LNCaP clone FGC (cell line): Measurements from ENCODE around the gene KIF5C.

Source experiments
- DNase-seq: peaks from one replicate; pipeline ENCODE4 v3.0.0-alpha.2; 2011; ENCODE audit warnings: low read depth
- H3K4me3 ChIP-seq: 2 replicates; pipeline ENCODE4 v1.5.1; 2011; ENCODE audit warnings: mild to moderate bottlenecking, low read depth, low read length, control low read depth
- CTCF ChIP-seq: IDR thresholded peaks from 2 replicates; pipeline ENCODE4 v1.5.1; 2012; ENCODE audit warnings: mild to moderate bottlenecking; ENCODE audit not compliant: control insufficient read depth, insufficient read depth; ENCODE audit errors: extremely low read depth

The KIF5C gene

GRCh38 chr2:148875387-148876051 lies 492 bp downstream of the KIF5C start:
- no peak for TF ChIP-seq CTCF
- H3K4me3 ChIP-seq: peak overlapping the region; percentile 61
- no peak for DNase-seq

DNA sequence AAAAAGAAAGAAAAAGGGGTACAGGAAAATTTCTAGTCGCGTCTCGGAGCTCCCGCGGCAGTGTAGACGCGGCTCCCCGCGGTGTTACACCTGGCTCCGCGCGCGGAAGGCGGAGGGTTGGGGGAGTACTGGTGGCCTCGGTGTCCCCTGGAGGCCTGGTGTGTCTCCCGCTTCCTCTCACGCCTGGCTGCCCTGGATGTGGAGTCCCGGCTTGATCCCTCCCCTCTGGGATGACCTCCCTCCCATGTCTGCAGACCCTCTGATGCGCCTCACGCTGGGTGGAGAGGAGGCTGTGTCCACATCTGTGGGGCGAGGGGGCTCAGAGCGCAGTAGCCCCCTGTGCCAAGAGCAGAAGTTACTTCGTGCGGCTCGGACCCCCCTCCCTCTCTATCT lies 1.2 kb downstream of the KIF5C start:
- DNase-seq: no peak
- peak overlapping the region; percentile 61 for H3K4me3 ChIP-seq
- no peak for TF ChIP-seq CTCF

GRCh38 chr2:148876595-148877402 lies 1.8 kb downstream of the KIF5C start:
- H3K4me3 ChIP-seq: peak overlapping the region; percentile 61
- TF ChIP-seq CTCF: no peak
- DNase-seq: peak; percentile 73

DNA sequence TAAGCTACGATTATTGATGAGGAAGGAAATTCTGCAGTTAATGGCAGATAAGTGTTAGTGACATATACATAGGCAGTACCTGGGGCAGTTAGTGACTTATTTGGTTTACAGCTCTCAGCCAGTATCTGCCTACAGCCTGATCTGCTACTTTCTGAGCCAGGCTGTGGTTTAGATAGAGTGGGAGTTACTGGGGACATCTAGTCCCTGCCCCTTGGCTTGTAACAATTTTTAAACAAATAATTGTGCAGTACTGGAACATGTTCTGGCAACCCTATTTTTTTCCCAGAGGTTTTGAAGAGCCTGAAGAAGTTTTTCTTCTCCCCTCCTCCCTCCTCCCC lies 2.3 kb downstream of the KIF5C start:
- TF ChIP-seq CTCF: no peak
- peak overlapping the region; percentile 61 for H3K4me3 ChIP-seq
- peak; percentile 88 for DNase-seq

DNA sequence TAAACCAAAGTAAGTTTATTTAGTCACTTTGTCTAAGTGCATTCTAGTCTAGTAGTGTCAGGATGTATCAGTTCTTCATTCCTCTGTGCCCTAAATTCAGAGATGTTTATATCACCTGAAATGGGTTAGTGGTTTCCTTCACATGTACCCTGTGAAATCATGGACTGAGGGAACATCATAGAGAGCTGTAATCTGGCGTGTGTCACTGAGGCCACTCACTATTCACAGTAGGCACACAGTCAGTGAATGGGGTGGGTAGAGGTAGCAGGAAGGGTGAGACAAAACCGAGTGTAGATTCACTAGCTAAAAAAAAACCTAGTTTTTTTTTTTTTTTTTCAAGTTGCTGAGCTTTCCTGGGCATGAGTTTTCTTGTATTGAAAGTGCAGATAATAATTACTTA lies 5.6 kb downstream of the KIF5C start:
- H3K4me3 ChIP-seq: no peak overlapping the region
- no peak for TF ChIP-seq CTCF
- no peak for DNase-seq

DNA sequence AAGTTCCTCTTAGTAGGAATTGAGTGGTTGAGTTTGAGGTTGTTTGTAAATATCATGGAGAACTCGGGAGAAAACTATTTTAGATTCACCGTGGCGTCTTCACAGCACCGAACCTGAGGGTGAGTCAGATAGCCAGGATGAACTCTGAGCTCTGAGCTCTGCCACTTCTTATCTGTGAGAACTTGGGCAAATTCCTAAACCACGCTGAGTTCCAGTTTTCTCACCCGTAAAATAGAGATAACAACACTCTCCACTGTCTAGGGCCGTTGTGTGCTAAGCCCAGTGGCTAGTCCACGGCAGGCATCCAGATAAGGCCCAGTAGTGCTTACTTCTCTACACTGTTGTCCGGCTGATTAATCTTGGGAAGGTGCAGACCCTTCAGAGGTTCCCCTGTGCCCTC lies 7.0 kb downstream of the KIF5C start:
- H3K4me3 ChIP-seq: no peak overlapping the region
- no peak for DNase-seq
- TF ChIP-seq CTCF: no peak

- no peak for TF ChIP-seq CTCF
- no peak for DNase-seq
- H3K4me3 ChIP-seq: no peak overlapping the region
These were observed 10.2 kb downstream of the KIF5C start for GRCh38 chr2:148885209-148885608.
